SK-N-MC (cell line): ENCODE data around the gene C4orf50.

Source experiments
- EZH2 ChIP-seq: fragments of 200-600 bp; sonication (generic); IDR thresholded peaks from one replicate; pipeline ENCODE4 v1.6.1; 2017; ENCODE audit warnings: antibody characterized with exemption
- POLR2AphosphoS5 ChIP-seq: IDR thresholded peaks from 2 replicates; pipeline ENCODE4 v1.6.1; 2012; ENCODE audit warnings: mild to moderate bottlenecking, low read depth, low read length, borderline replicate concordance

GRCh38 chr4:6055436-6055835 is 37.2 kb upstream of the C4orf50 start:
- no peak for TF ChIP-seq POLR2AphosphoS5
- TF ChIP-seq EZH2 = no peak
